Hepatocyte (in vitro differentiated cells): ENCODE results near the gene DNTT.

Experiments used
- CTCF ChIP-seq: fragments of 200-600 bp; sonication (generic); IDR thresholded peaks from 2 replicates; pipeline ENCODE4 v1.5.1; 2016; ENCODE audit warnings: antibody characterized with exemption, mild to moderate bottlenecking; ENCODE audit not compliant: poor library complexity
- EZH2 ChIP-seq: fragments of 200-600 bp; sonication (generic); IDR thresholded peaks from 2 replicates; pipeline ENCODE4 v1.6.1; 2016; ENCODE audit warnings: antibody characterized with exemption, mild to moderate bottlenecking, borderline replicate concordance
- EZH2phosphoT487 ChIP-seq: fragments of 200-600 bp; sonication (generic); IDR thresholded peaks from one replicate; pipeline ENCODE4 v1.6.1; 2018; ENCODE audit warnings: antibody characterized with exemption, mild to moderate bottlenecking, low read depth, moderate library complexity; ENCODE audit not compliant: unreplicated experiment, severe bottlenecking

GRCh38 chr10:96371356-96371755 lies 67.1 kb downstream of the DNTT start:
- TF ChIP-seq CTCF (no peak), EZH2 (no peak), EZH2phosphoT487 (no peak)
